Measurements from ENCODE around the gene TMSB4Y. TPM values are rescaled to one million over a fixed set of nuclear protein-coding genes. Genes with fewer than 3 reads are reported as not detected.

Gene TMSB4Y
- total and polyA plus RNA-seq, 2 of the 13 experiments (the other 11 are each of a cell fraction or from before 2014, with no cell fraction given): 0.15 to 0.49 TPM

DNA sequence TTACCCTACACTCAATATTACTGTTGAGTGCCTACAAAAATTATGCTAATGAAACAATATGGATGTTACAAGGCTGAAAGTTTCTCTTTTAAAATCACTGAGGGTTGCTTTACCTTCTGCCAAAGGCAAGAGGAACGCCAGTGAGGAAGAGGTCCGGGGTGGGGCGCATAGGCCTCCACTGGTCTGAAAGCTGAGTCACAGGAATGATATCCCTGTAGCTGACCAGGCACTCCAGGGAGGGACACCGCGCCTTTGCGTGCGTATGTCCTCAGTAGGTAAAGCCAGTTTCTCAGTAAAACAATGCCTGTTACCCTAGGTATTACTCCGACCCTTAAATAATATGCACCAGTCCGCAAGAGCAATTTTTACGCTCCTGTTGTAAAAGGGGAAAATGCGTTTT is 1.4 kb upstream of the TMSB4Y start (continued):
- TF ChIP-seq ZNF362 (CRISPR knock-in tag; IDR thresholded peaks at IDR 0.05; ENCODE audit: borderline replicate concordance) (no peak), ZNF232 (CRISPR knock-in tag; IDR thresholded peaks at IDR 0.05; ENCODE audit: borderline replicate concordance) (no peak), NRL (CRISPR knock-in tag; IDR thresholded peaks at IDR 0.05; ENCODE audit: borderline replicate concordance) (no peak), YY1 (IDR thresholded peaks at IDR 0.05; ENCODE audit: insufficient read depth, insufficient replicate concordance, low read depth, low read length) (no peak), ZNF180 (CRISPR knock-in tag; IDR thresholded peaks at IDR 0.05; ENCODE audit: borderline replicate concordance, low read depth) (no peak), ATF7-NPFF (CRISPR knock-in tag; IDR thresholded peaks at IDR 0.05; ENCODE audit: low read depth) (no peak), ZBTB42 (CRISPR knock-in tag; IDR thresholded peaks at IDR 0.05) (no peak), ZNF557 (CRISPR knock-in tag; IDR thresholded peaks at IDR 0.05) (no peak), ZNF430 (CRISPR knock-in tag; IDR thresholded peaks at IDR 0.05) (no peak), ZNF546 (CRISPR knock-in tag; conservative IDR thresholded peaks at IDR 0.05) (no peak), ZNF616 (CRISPR knock-in tag; IDR thresholded peaks at IDR 0.05; ENCODE audit: low read depth) (no peak), ZSCAN22 (CRISPR knock-in tag; IDR thresholded peaks at IDR 0.05) (no peak)
